WTC11 (cell line): Measurements from ENCODE around the gene MAP3K14. TPM values are rescaled to one million over a fixed set of nuclear protein-coding genes. Genes with fewer than 3 reads are reported as not detected.
A peak's percentile ranks its signal among the peaks of the same experiment; 100 is the strongest.
"Not testable (repeated sequence)": the region's sequence is repeated elsewhere in the genome, so short reads cannot be mapped to it uniquely, and the experiment has no call there.

Source experiments
- ATAC-seq: fragments of 200-7000 bp; cut with Tn5 transposase; 2 replicates; pipeline ENCODE4 v1.10.0; 2021; ENCODE audit warnings: mild to moderate bottlenecking, moderate library complexity
- CTCF ChIA-PET: fragments of 300-600 bp; sonication (Branson Sonifier 250); formaldehyde crosslinking; loops from one replicate; lab custom pipeline; 2021; ENCODE audit warnings: antibody characterized with exemption; lab: Charles Lee
- POLR2A ChIA-PET: fragments of 350-600 bp; sonication (Branson Sonifier 250); formaldehyde crosslinking; loops from one replicate; lab custom pipeline; 2021; ENCODE audit warnings: antibody characterized with exemption; lab: Charles Lee
- DNase-seq: peaks from one replicate; pipeline ENCODE4 v3.0.0; 2021; ENCODE audit warnings: low spot score
- H3K27ac Mint-ChIP-seq: 2 replicates; pipeline ENCODE4 v1.8.0; 2021; ENCODE audit warnings: mixed read lengths
- H3K27me3 Mint-ChIP-seq: 2 replicates; pipeline ENCODE4 v1.8.0; 2021; ENCODE audit warnings: low read depth, mild to moderate bottlenecking, moderate library complexity, mixed read lengths
- H3K36me3 Mint-ChIP-seq: 2 replicates; pipeline ENCODE4 v1.8.0; 2021; ENCODE audit warnings: mixed read lengths
- H3K4me1 Mint-ChIP-seq: 2 replicates; pipeline ENCODE4 v1.8.0; 2022; ENCODE audit warnings: mixed read lengths
- H3K4me3 Mint-ChIP-seq: 2 replicates; pipeline ENCODE4 v1.8.0; 2021; ENCODE audit warnings: mild to moderate bottlenecking, moderate library complexity, mixed read lengths
- H3K9me3 Mint-ChIP-seq: 2 replicates; pipeline ENCODE4 v1.8.0; 2021; ENCODE audit warnings: mixed read lengths
- EMX1 ChIP-seq: fragments of 250-450 bp; sonication (Bioruptor Pico); IDR thresholded peaks from 2 replicates; pipeline ENCODE4 v1.8.0; 2021; ENCODE audit warnings: mild to moderate bottlenecking
- ETV6 ChIP-seq: sonication (generic); formaldehyde crosslinking; IDR thresholded peaks from 2 replicates; pipeline ENCODE4 v1.8.1; 2022; ENCODE audit warnings: mild to moderate bottlenecking, missing genetic modification reagents
- GABPB1 ChIP-seq: sonication (generic); formaldehyde crosslinking; IDR thresholded peaks from 2 replicates; pipeline ENCODE4 v1.8.1; 2023; ENCODE audit warnings: mild to moderate bottlenecking, missing genetic modification reagents
- GRHL2 ChIP-seq: fragments of 250-450 bp; sonication (Bioruptor Pico); IDR thresholded peaks from 2 replicates; pipeline ENCODE4 v1.8.0; 2022; ENCODE audit warnings: mild to moderate bottlenecking, moderate library complexity; ENCODE audit not compliant: insufficient replicate concordance, severe bottlenecking
- MXD4 ChIP-seq: fragments of 250-450 bp; sonication (Bioruptor Pico); IDR thresholded peaks from 2 replicates; pipeline ENCODE4 v1.8.0; 2021; ENCODE audit warnings: mild to moderate bottlenecking, moderate library complexity, borderline replicate concordance
- NFATC4 ChIP-seq: fragments of 250-450 bp; sonication (Bioruptor Pico); IDR thresholded peaks from 2 replicates; pipeline ENCODE4 v1.9.0; 2021; ENCODE audit warnings: mild to moderate bottlenecking
- NFYB ChIP-seq: sonication (generic); formaldehyde crosslinking; conservative IDR thresholded peaks from 2 replicates; pipeline ENCODE4 v1.8.0; 2022; ENCODE audit warnings: low read depth, missing genetic modification reagents
- OVOL2 ChIP-seq: fragments of 250-450 bp; sonication (Bioruptor Pico); IDR thresholded peaks from 2 replicates; pipeline ENCODE4 v1.9.0; 2021; ENCODE audit warnings: mild to moderate bottlenecking, borderline replicate concordance
- TEAD1 ChIP-seq: sonication (generic); formaldehyde crosslinking; IDR thresholded peaks from 2 replicates; pipeline ENCODE4 v1.8.0; 2022; ENCODE audit warnings: mild to moderate bottlenecking, missing genetic modification reagents
- TEAD4 ChIP-seq: sonication (generic); formaldehyde crosslinking; IDR thresholded peaks from 2 replicates; pipeline ENCODE4 v1.8.0; 2022; ENCODE audit warnings: mild to moderate bottlenecking, missing genetic modification reagents
- ZNF121 ChIP-seq: sonication (generic); formaldehyde crosslinking; IDR thresholded peaks from 2 replicates; pipeline ENCODE4 v1.8.0; 2023; ENCODE audit warnings: missing genetic modification reagents
- ZNF219 ChIP-seq: sonication (generic); formaldehyde crosslinking; IDR thresholded peaks from 2 replicates; pipeline ENCODE4 v1.8.0; 2023; ENCODE audit warnings: missing genetic modification reagents, mild to moderate bottlenecking, borderline replicate concordance
- ZNF263 ChIP-seq: sonication (generic); formaldehyde crosslinking; IDR thresholded peaks from 2 replicates; pipeline ENCODE4 v1.8.1; 2022; ENCODE audit warnings: low read depth, mild to moderate bottlenecking, moderate library complexity, missing genetic modification reagents
- ZNF423 ChIP-seq: fragments of 250-450 bp; sonication (Bioruptor Pico); IDR thresholded peaks from 2 replicates; pipeline ENCODE4 v2.1.2; 2022; ENCODE audit warnings: mild to moderate bottlenecking, moderate library complexity
- total RNA-seq: library from RNA; stranded (reverse); gene quantifications from 3 replicates; pipeline ENCODE4 v1.2.3, GENCODE V29; 2021
- TF ChIP-seq, protein P1 (sequence below): sonication (generic); formaldehyde crosslinking; IDR thresholded peaks from 2 replicates; pipeline ENCODE4 v1.8.1; 2022; ENCODE audit warnings: low read depth, missing genetic modification reagents, borderline replicate concordance
- TF ChIP-seq, protein P2 (sequence below): sonication (generic); formaldehyde crosslinking; IDR thresholded peaks from 2 replicates; pipeline ENCODE4 v1.8.1; 2023; ENCODE audit warnings: mild to moderate bottlenecking, missing genetic modification reagents, borderline replicate concordance
- TF ChIP-seq, protein P3 (sequence below): fragments of 250-450 bp; sonication (Bioruptor Pico); IDR thresholded peaks from 2 replicates; pipeline ENCODE4 v1.9.0; 2021; ENCODE audit warnings: mild to moderate bottlenecking
- TF ChIP-seq, protein P4 (sequence below): sonication (generic); formaldehyde crosslinking; IDR thresholded peaks from 2 replicates; pipeline ENCODE4 v1.8.1; 2023; ENCODE audit warnings: mild to moderate bottlenecking, moderate library complexity, missing genetic modification reagents
- TF ChIP-seq, protein P5 (sequence below): fragments of 250-450 bp; sonication (Bioruptor Pico); IDR thresholded peaks from 2 replicates; pipeline ENCODE4 v1.9.0; 2021; ENCODE audit warnings: mild to moderate bottlenecking, borderline replicate concordance

The MAP3K14 gene
- total RNA-seq, 1 experiment from 2014 or later = 4.0 TPM

DNA sequence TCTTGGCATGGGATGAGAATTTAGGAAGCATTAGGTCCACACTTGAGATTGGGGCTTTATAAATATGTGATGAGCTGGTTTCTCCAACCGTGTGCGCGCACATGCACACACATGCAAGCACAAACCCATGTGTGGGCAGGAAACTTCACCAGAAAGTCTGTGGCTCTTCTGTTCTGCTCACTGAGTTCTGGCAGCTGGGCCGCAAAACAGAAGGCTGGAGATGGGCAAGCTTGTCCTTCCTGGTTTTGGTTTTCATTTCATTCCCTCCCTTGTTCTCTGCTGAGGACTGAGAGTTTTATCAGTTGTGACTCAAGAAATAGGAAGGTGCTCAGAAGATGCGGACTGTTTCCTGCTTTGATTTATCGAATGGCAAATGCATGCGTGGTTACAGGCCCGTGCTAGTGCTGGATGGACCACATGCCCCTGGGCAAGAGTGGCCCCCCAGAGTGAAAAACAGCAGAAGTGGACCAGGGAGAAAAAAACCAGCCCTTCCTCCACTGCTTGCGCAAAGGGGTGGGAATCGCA, 14.1 kb downstream of the MAP3K14 start:
- DNase-seq = no peak
- Mint-ChIP-seq H3K36me3 (no peaks in the 10 kb centered on the region), H3K27ac (peak overlapping the region; percentile 68), H3K9me3 (no peaks in the 10 kb centered on the region), H3K4me1 (peaks cover 12% of the 10 kb centered on the region), H3K4me3 (no peak overlapping the region), H3K27me3 (no peaks in the 10 kb centered on the region)
- CTCF ChIA-PET = interaction anchor here (0.8 to 1.8 kb wide), 7 partner anchors 14 to 82 kb away, joined by 3 to 4 read pairs (median 3); partner anchors contain the start of gene MAP3K14
- TF ChIP-seq GRHL2 (CRISPR knock-in tag) = no peak
- TF ChIP-seq ZNF121 (CRISPR knock-in tag) = no peak
- TF ChIP-seq OVOL2 = no peak
- no peak for TF ChIP-seq MXD4 (CRISPR knock-in tag)
- TF ChIP-seq, protein P1, sequence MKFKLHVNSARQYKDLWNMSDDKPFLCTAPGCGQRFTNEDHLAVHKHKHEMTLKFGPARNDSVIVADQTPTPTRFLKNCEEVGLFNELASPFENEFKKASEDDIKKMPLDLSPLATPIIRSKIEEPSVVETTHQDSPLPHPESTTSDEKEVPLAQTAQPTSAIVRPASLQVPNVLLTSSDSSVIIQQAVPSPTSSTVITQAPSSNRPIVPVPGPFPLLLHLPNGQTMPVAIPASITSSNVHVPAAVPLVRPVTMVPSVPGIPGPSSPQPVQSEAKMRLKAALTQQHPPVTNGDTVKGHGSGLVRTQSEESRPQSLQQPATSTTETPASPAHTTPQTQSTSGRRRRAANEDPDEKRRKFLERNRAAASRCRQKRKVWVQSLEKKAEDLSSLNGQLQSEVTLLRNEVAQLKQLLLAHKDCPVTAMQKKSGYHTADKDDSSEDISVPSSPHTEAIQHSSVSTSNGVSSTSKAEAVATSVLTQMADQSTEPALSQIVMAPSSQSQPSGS (CRISPR knock-in tag) = no peak
- TF ChIP-seq NFYB (CRISPR knock-in tag) = no peak
- TF ChIP-seq, protein P2, sequence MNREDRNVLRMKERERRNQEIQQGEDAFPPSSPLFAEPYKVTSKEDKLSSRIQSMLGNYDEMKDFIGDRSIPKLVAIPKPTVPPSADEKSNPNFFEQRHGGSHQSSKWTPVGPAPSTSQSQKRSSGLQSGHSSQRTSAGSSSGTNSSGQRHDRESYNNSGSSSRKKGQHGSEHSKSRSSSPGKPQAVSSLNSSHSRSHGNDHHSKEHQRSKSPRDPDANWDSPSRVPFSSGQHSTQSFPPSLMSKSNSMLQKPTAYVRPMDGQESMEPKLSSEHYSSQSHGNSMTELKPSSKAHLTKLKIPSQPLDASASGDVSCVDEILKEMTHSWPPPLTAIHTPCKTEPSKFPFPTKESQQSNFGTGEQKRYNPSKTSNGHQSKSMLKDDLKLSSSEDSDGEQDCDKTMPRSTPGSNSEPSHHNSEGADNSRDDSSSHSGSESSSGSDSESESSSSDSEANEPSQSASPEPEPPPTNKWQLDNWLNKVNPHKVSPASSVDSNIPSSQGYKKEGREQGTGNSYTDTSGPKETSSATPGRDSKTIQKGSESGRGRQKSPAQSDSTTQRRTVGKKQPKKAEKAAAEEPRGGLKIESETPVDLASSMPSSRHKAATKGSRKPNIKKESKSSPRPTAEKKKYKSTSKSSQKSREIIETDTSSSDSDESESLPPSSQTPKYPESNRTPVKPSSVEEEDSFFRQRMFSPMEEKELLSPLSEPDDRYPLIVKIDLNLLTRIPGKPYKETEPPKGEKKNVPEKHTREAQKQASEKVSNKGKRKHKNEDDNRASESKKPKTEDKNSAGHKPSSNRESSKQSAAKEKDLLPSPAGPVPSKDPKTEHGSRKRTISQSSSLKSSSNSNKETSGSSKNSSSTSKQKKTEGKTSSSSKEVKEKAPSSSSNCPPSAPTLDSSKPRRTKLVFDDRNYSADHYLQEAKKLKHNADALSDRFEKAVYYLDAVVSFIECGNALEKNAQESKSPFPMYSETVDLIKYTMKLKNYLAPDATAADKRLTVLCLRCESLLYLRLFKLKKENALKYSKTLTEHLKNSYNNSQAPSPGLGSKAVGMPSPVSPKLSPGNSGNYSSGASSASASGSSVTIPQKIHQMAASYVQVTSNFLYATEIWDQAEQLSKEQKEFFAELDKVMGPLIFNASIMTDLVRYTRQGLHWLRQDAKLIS (CRISPR knock-in tag) = no peak
- no peak for TF ChIP-seq TEAD4 (CRISPR knock-in tag)
- TF ChIP-seq EMX1 (CRISPR knock-in tag) = no peak
- TF ChIP-seq, protein P3, sequence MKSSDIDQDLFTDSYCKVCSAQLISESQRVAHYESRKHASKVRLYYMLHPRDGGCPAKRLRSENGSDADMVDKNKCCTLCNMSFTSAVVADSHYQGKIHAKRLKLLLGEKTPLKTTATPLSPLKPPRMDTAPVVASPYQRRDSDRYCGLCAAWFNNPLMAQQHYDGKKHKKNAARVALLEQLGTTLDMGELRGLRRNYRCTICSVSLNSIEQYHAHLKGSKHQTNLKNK (CRISPR knock-in tag) = no peak
- TF ChIP-seq ZNF423 = no peak
- no peak for TF ChIP-seq ZNF219 (CRISPR knock-in tag)
- TF ChIP-seq, protein P4, sequence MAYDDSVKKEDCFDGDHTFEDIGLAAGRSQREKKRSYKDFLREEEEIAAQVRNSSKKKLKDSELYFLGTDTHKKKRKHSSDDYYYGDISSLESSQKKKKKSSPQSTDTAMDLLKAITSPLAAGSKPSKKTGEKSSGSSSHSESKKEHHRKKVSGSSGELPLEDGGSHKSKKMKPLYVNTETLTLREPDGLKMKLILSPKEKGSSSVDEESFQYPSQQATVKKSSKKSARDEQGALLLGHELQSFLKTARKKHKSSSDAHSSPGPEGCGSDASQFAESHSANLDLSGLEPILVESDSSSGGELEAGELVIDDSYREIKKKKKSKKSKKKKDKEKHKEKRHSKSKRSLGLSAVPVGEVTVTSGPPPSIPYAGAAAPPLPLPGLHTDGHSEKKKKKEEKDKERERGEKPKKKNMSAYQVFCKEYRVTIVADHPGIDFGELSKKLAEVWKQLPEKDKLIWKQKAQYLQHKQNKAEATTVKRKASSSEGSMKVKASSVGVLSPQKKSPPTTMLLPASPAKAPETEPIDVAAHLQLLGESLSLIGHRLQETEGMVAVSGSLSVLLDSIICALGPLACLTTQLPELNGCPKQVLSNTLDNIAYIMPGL (CRISPR knock-in tag) = no peak
- TF ChIP-seq TEAD1 (CRISPR knock-in tag) = no peak
- TF ChIP-seq, protein P5, sequence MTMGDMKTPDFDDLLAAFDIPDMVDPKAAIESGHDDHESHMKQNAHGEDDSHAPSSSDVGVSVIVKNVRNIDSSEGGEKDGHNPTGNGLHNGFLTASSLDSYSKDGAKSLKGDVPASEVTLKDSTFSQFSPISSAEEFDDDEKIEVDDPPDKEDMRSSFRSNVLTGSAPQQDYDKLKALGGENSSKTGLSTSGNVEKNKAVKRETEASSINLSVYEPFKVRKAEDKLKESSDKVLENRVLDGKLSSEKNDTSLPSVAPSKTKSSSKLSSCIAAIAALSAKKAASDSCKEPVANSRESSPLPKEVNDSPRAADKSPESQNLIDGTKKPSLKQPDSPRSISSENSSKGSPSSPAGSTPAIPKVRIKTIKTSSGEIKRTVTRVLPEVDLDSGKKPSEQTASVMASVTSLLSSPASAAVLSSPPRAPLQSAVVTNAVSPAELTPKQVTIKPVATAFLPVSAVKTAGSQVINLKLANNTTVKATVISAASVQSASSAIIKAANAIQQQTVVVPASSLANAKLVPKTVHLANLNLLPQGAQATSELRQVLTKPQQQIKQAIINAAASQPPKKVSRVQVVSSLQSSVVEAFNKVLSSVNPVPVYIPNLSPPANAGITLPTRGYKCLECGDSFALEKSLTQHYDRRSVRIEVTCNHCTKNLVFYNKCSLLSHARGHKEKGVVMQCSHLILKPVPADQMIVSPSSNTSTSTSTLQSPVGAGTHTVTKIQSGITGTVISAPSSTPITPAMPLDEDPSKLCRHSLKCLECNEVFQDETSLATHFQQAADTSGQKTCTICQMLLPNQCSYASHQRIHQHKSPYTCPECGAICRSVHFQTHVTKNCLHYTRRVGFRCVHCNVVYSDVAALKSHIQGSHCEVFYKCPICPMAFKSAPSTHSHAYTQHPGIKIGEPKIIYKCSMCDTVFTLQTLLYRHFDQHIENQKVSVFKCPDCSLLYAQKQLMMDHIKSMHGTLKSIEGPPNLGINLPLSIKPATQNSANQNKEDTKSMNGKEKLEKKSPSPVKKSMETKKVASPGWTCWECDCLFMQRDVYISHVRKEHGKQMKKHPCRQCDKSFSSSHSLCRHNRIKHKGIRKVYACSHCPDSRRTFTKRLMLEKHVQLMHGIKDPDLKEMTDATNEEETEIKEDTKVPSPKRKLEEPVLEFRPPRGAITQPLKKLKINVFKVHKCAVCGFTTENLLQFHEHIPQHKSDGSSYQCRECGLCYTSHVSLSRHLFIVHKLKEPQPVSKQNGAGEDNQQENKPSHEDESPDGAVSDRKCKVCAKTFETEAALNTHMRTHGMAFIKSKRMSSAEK (CRISPR knock-in tag) = no peak
- TF ChIP-seq NFATC4 (CRISPR knock-in tag) = no peak
- TF ChIP-seq ZNF263 = no peak
- no peak for TF ChIP-seq ETV6
- no peak for TF ChIP-seq GABPB1
- ATAC-seq = no peak
- POLR2A ChIA-PET = no interaction called here

DNA sequence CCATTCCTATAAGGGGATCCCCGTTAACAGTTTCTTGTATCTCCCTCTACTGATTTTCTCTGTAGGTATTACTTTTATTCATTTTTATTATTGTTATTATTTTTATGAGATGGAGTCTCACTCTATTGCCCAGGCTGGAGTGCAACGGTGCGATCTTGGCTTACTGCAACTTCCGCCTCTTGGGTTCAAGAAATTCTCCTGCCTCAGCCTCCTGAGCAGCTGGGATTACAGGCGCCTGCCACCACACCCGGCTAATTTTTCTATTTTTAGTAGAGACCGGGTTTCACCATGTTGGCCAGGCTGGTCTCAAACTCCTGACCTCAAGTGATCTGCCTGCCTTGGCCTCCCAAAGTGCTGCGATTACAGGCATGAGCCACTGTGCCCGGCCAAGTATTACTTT, 14.6 kb downstream of the MAP3K14 start:
- H3K27ac Mint-ChIP-seq, ATAC-seq, POLR2A ChIA-PET, H3K4me1 Mint-ChIP-seq, H3K36me3 Mint-ChIP-seq, H3K27me3 Mint-ChIP-seq, DNase-seq, H3K9me3 Mint-ChIP-seq, H3K4me3 Mint-ChIP-seq: not testable (repeated sequence)
- CTCF ChIA-PET = interaction anchor here (1.3 to 1.8 kb wide), 3 partner anchors 15 to 55 kb away, joined by 3 to 4 read pairs (median 4); partner anchors contain the start of gene MAP3K14
